H9 (cell line): ENCODE results near the gene GRIK3. TPM values are rescaled to one million over a fixed set of nuclear protein-coding genes. Genes with fewer than 3 reads are reported as not detected.

Experiments used
- DNase-seq: peaks from one replicate; pipeline ENCODE4 v3.0.0-alpha.2; 2017
- H2AFZ ChIP-seq: one replicate; pipeline ENCODE4 v1.6.1; 2013; ENCODE audit warnings: mild to moderate bottlenecking, low read length, control low read depth, moderate library complexity
- H2AK5ac ChIP-seq: 2 replicates; pipeline ENCODE4 v1.6.1; 2013; ENCODE audit warnings: low read length, control low read depth, mixed read lengths; ENCODE audit not compliant: insufficient read length
- H2BK120ac ChIP-seq: one replicate; pipeline ENCODE4 v1.6.1; 2013; ENCODE audit warnings: low read depth, mild to moderate bottlenecking, low read length, control low read depth, inconsistent platforms; ENCODE audit not compliant: poor library complexity, severe bottlenecking
- H2BK12ac ChIP-seq: 2 replicates; pipeline ENCODE4 v1.6.1; 2013; ENCODE audit warnings: low read length, control low read depth, mixed read lengths, low read depth; ENCODE audit not compliant: insufficient read length
- H2BK15ac ChIP-seq: 2 replicates; pipeline ENCODE4 v1.6.1; 2013; ENCODE audit warnings: low read depth, low read length, control low read depth
- H2BK20ac ChIP-seq: one replicate; pipeline ENCODE4 v1.6.1; 2013; ENCODE audit warnings: low read depth, mild to moderate bottlenecking, low read length, control low read depth, inconsistent platforms; ENCODE audit not compliant: poor library complexity, severe bottlenecking
- H2BK5ac ChIP-seq: 2 replicates; pipeline ENCODE4 v1.6.1; 2013; ENCODE audit warnings: low read length, control low read depth, mixed read lengths; ENCODE audit not compliant: insufficient read length
- H3K14ac ChIP-seq: 2 replicates; pipeline ENCODE4 v1.6.1; 2013; ENCODE audit warnings: low read length, control low read depth; ENCODE audit not compliant: insufficient read depth
- H3K18ac ChIP-seq: 2 replicates; pipeline ENCODE4 v1.6.1; 2013; ENCODE audit warnings: low read depth, mild to moderate bottlenecking, mixed read lengths, low read length, control low read depth; ENCODE audit not compliant: insufficient read length
- H3K23ac ChIP-seq: 2 replicates; pipeline ENCODE4 v1.6.1; 2013; ENCODE audit warnings: low read length, control low read depth, mixed read lengths, low read depth; ENCODE audit not compliant: insufficient read length
- H3K23me2 ChIP-seq: 2 replicates; pipeline ENCODE4 v1.6.1; 2013; ENCODE audit warnings: low read depth, mild to moderate bottlenecking, mixed read lengths, low read length, control low read depth; ENCODE audit not compliant: insufficient read length, poor library complexity, severe bottlenecking
- H3K27ac ChIP-seq: 2 replicates; pipeline ENCODE4 v1.5.1; 2013; ENCODE audit warnings: low read length, control low read depth, mixed read lengths, low read depth; ENCODE audit not compliant: insufficient read length
- H3K27me3 ChIP-seq: 2 replicates; pipeline ENCODE4 v1.6.1; 2013; ENCODE audit warnings: low read length, control low read depth, inconsistent platforms; ENCODE audit not compliant: insufficient read depth
- H3K4ac ChIP-seq: 2 replicates; pipeline ENCODE4 v1.6.1; 2013; ENCODE audit warnings: low read depth, mild to moderate bottlenecking, control low read depth, inconsistent platforms, low read length, moderate library complexity
- H3K4me1 ChIP-seq: 2 replicates; pipeline ENCODE4 v1.6.1; 2013; ENCODE audit warnings: low read length, control low read depth, inconsistent platforms; ENCODE audit not compliant: insufficient read depth
- H3K4me2 ChIP-seq: 2 replicates; pipeline ENCODE4 v1.6.1; 2013; ENCODE audit warnings: low read length, control low read depth, mixed read lengths; ENCODE audit not compliant: insufficient read length, insufficient read depth
- H3K56ac ChIP-seq: 2 replicates; pipeline ENCODE4 v1.6.1; 2013; ENCODE audit warnings: low read depth, mild to moderate bottlenecking, mixed read lengths, low read length, control low read depth; ENCODE audit not compliant: insufficient read length
- H3K79me1 ChIP-seq: 2 replicates; pipeline ENCODE4 v1.6.1; 2013; ENCODE audit warnings: low read depth, mild to moderate bottlenecking, moderate library complexity, low read length, control low read depth, inconsistent platforms; ENCODE audit not compliant: insufficient read depth, poor library complexity, severe bottlenecking
- H3K79me2 ChIP-seq: 2 replicates; pipeline ENCODE4 v1.6.1; 2013; ENCODE audit warnings: low read length, control low read depth, inconsistent platforms; ENCODE audit not compliant: insufficient read depth
- H3K9ac ChIP-seq: 2 replicates; pipeline ENCODE4 v1.6.1; 2013; ENCODE audit warnings: low read length, control low read depth, mixed read lengths; ENCODE audit not compliant: insufficient read length; ENCODE audit errors: extremely low read depth
- H3K9me3 ChIP-seq: one replicate; pipeline ENCODE4 v1.6.1; 2013; ENCODE audit warnings: low read depth, low read length, inconsistent platforms; ENCODE audit not compliant: control insufficient read depth
- H3T11ph ChIP-seq: one replicate; pipeline ENCODE4 v1.6.1; 2013; ENCODE audit warnings: mild to moderate bottlenecking, low read length, control low read depth, inconsistent platforms
- H4K20me1 ChIP-seq: one replicate; pipeline ENCODE4 v1.6.1; 2013; ENCODE audit not compliant: control insufficient read depth, insufficient read length, insufficient read depth
- H4K5ac ChIP-seq: 2 replicates; pipeline ENCODE4 v1.6.1; 2013; ENCODE audit warnings: low read depth, mild to moderate bottlenecking, mixed read lengths, low read length, control low read depth; ENCODE audit not compliant: insufficient read length
- H4K8ac ChIP-seq: replicated peaks from 2 replicates; pipeline ENCODE4 v1.6.1; 2013; ENCODE audit warnings: low read length, control low read depth, mixed read lengths, low read depth; ENCODE audit not compliant: insufficient read length
- H4K91ac ChIP-seq: 2 replicates; pipeline ENCODE4 v1.6.1; 2013; ENCODE audit warnings: low read depth, mild to moderate bottlenecking, moderate library complexity, mixed read lengths, low read length, control low read depth; ENCODE audit not compliant: insufficient read length
- H3K27ac Mint-ChIP-seq, 3 experiments: 2 replicates in 2 of 3; 3 replicates in 1 of 3; pipeline ENCODE4 v1.8.0; 2020 to 2021; ENCODE audit warnings: mixed read lengths in 3 of 3, mild to moderate bottlenecking in 1 of 3, moderate library complexity in 1 of 3
- H3K27me3 Mint-ChIP-seq: 2 replicates; pipeline ENCODE4 v1.8.0; 2021; ENCODE audit warnings: low read depth, mild to moderate bottlenecking, moderate library complexity, mixed read lengths
- H3K36me3 Mint-ChIP-seq, 3 experiments: 2 replicates in 2 of 3; 3 replicates in 1 of 3; pipeline ENCODE4 v1.8.0; 2020 to 2021; ENCODE audit warnings: low read depth in 3 of 3, mixed read lengths in 3 of 3; ENCODE audit not compliant: insufficient read depth in 1 of 3
- H3K4me1 Mint-ChIP-seq, 2 experiments: 2 replicates each; pipeline ENCODE4 v1.8.0; 2020; ENCODE audit warnings: mixed read lengths in 2 of 2
- H3K4me3 Mint-ChIP-seq, 2 experiments: 2 replicates in 1 of 2; 3 replicates in 1 of 2; pipeline ENCODE4 v1.8.0; 2020 to 2021; ENCODE audit warnings: mild to moderate bottlenecking in 2 of 2, mixed read lengths in 2 of 2, moderate library complexity in 1 of 2
- H3K9me3 Mint-ChIP-seq, 2 experiments: 2 replicates in 1 of 2; 3 replicates in 1 of 2; pipeline ENCODE4 v1.8.0; 2020; ENCODE audit warnings: mild to moderate bottlenecking in 2 of 2, mixed read lengths in 2 of 2, moderate library complexity in 1 of 2
- WGBS: extraction: QIAGEN DNeasy Blood & Tissue Kit; methylation state at CpG from one replicate; pipeline ENCODE4 v1.1.7; 2013; ENCODE audit warnings: missing lambda C conversion rate, low lambda C conversion rate, mixed read lengths; ENCODE audit not compliant: insufficient read length; ENCODE audit errors: extremely low coverage; 5-methylcytosine and 5-hydroxymethylcytosine counted together
- total RNA-seq: library from RNA; stranded (reverse); gene quantifications from 2 replicates; pipeline ENCODE4 v1.2.1, GENCODE V29; 2021
- TF ChIP-seq, protein P1 (sequence below): fragments of 200-600 bp; sonication (generic); conservative IDR thresholded peaks from 3 replicates; pipeline ENCODE4 v1.8.0; 2021; ENCODE audit warnings: antibody characterized with exemption, mild to moderate bottlenecking

Gene GRIK3
- total RNA-seq, 1 experiment from 2014 or later, result 1.7 TPM

DNA sequence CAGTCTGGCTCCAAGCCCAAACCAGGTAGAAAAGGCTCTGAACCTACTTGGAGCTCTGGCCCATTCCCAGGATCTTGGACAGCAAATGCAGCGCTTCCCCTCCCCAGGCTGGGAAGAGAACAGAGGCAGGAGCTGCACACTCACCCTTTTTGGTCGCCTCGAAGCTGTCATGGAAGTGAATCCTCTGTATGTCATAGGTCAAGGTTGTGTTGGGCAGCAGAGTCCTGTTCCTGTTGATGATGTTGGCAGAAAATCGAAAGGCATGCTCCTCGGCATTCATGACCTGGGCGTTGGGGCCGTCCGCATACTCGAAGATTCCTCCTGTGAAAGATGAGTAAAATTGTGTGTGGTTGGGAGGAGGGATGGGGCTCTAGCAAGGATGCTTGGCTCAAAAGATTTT, 143.5 kb downstream of the GRIK3 start:
- Histone ChIP-seq H4K20me1 (no peaks in the 10 kb centered on the region), H3K27ac (no peak overlapping the region), H2AFZ (no peak overlapping the region), H3K79me2 (no peaks in the 10 kb centered on the region), H2BK20ac (no peak overlapping the region), H2AK5ac (no peak overlapping the region), H3K23ac (no peak overlapping the region), H3K4ac (no peak overlapping the region), H3K9ac (no peak overlapping the region), H4K8ac (no peak overlapping the region), H3K4me2 (no peak overlapping the region), H2BK120ac (no peak overlapping the region), H4K5ac (no peak overlapping the region), H2BK15ac (no peak overlapping the region), H3K4me1 (no peaks in the 10 kb centered on the region), H4K91ac (no peak overlapping the region), H3K9me3 (no peaks in the 10 kb centered on the region), H3K14ac (no peak overlapping the region), H3K79me1 (no peaks in the 10 kb centered on the region), H3K56ac (no peak overlapping the region), H3K23me2 (no peaks in the 10 kb centered on the region), H3K27me3 (no peaks in the 10 kb centered on the region), H2BK5ac (no peak overlapping the region), H2BK12ac (no peak overlapping the region), H3K18ac (no peak overlapping the region), H3T11ph (no peak overlapping the region)
- Mint-ChIP-seq H3K4me3 (no peak overlapping the region), H3K4me1 (no peaks in the 10 kb centered on the region), H3K27ac (no peak overlapping the region), H3K9me3 (no peaks in the 10 kb centered on the region), H3K27me3 (no peaks in the 10 kb centered on the region; the same call in 1 of the 2 replicates), H3K36me3 (no peaks in the 10 kb centered on the region)
- TF ChIP-seq, protein P1, sequence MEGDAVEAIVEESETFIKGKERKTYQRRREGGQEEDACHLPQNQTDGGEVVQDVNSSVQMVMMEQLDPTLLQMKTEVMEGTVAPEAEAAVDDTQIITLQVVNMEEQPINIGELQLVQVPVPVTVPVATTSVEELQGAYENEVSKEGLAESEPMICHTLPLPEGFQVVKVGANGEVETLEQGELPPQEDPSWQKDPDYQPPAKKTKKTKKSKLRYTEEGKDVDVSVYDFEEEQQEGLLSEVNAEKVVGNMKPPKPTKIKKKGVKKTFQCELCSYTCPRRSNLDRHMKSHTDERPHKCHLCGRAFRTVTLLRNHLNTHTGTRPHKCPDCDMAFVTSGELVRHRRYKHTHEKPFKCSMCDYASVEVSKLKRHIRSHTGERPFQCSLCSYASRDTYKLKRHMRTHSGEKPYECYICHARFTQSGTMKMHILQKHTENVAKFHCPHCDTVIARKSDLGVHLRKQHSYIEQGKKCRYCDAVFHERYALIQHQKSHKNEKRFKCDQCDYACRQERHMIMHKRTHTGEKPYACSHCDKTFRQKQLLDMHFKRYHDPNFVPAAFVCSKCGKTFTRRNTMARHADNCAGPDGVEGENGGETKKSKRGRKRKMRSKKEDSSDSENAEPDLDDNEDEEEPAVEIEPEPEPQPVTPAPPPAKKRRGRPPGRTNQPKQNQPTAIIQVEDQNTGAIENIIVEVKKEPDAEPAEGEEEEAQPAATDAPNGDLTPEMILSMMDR, result no peak
- no CpG with 5 or more reads among the region's 9 CpGs for WGBS
- DNase-seq, result peak; percentile 11
